ENCODE results near the gene ASB10. TPM values are rescaled to one million over a fixed set of nuclear protein-coding genes. Genes with fewer than 3 reads are reported as not detected.

The ASB10 gene
- total RNA-seq, 1 donor from 2014 or later, result not detected

- Mint-ChIP-seq H3K27ac (ENCODE audit: unreplicated experiment) (no peak overlapping the region), H3K4me1 (ENCODE audit: unreplicated experiment) (peaks cover 9% of the 10 kb centered on the region), H3K27me3 (ENCODE audit: unreplicated experiment) (peaks cover 18% of the 10 kb centered on the region)
These were observed 9.7 kb downstream of the ASB10 start for GRCh38 chr7:151177310-151177709.

GRCh38 chr7:151176401-151176800 lies 10.6 kb downstream of the ASB10 start:
- TF ChIP-seq CTCF (IDR thresholded peaks at IDR 0.05; ENCODE audit: unreplicated experiment), result no peak
- H3K4me1 Mint-ChIP-seq (ENCODE audit: unreplicated experiment), result peaks cover 9% of the 10 kb centered on the region
- peaks cover 10% of the 10 kb centered on the region for H3K36me3 Mint-ChIP-seq (ENCODE audit: low read depth, unreplicated experiment)
- H3K27me3 Mint-ChIP-seq (ENCODE audit: unreplicated experiment), result peaks cover 15% of the 10 kb centered on the region
- no peaks in the 10 kb centered on the region for H3K9me3 Mint-ChIP-seq (ENCODE audit: unreplicated experiment)
- H3K27ac Mint-ChIP-seq (ENCODE audit: unreplicated experiment), result no peak overlapping the region
- DNase-seq (ENCODE audit: low spot score), result no peak
- H3K4me3 Mint-ChIP-seq (ENCODE audit: unreplicated experiment), result peak overlapping the region; percentile 31

More at GRCh38 chr7:151177310-151177709, 9.7 kb downstream of the ASB10 start:
- no peak for DNase-seq (ENCODE audit: low spot score)
- Mint-ChIP-seq H3K4me3 (ENCODE audit: unreplicated experiment) (no peak overlapping the region), H3K36me3 (ENCODE audit: low read depth, unreplicated experiment) (peaks cover 10% of the 10 kb centered on the region), H3K9me3 (ENCODE audit: unreplicated experiment) (no peaks in the 10 kb centered on the region)
- TF ChIP-seq CTCF (IDR thresholded peaks at IDR 0.05; ENCODE audit: unreplicated experiment), result no peak

GRCh38 chr7:151175793-151176311 lies 11.2 kb downstream of the ASB10 start:
- Mint-ChIP-seq H3K27me3 (ENCODE audit: unreplicated experiment) (peaks cover 15% of the 10 kb centered on the region), H3K9me3 (ENCODE audit: unreplicated experiment) (no peaks in the 10 kb centered on the region)

GRCh38 chr7:151175047-151175792 lies 11.8 kb downstream of the ASB10 start:
- no peak for DNase-seq (ENCODE audit: low spot score)
- H3K9me3 Mint-ChIP-seq (ENCODE audit: unreplicated experiment), result no peaks in the 10 kb centered on the region
- no peak overlapping the region for H3K27ac Mint-ChIP-seq (ENCODE audit: unreplicated experiment)
- peaks cover 9% of the 10 kb centered on the region for H3K4me1 Mint-ChIP-seq (ENCODE audit: unreplicated experiment)
- no peak for TF ChIP-seq CTCF (IDR thresholded peaks at IDR 0.05; ENCODE audit: unreplicated experiment)
- no peak overlapping the region for H3K4me3 Mint-ChIP-seq (ENCODE audit: unreplicated experiment)
- H3K36me3 Mint-ChIP-seq (ENCODE audit: low read depth, unreplicated experiment), result peaks cover 10% of the 10 kb centered on the region
- peaks cover 15% of the 10 kb centered on the region for H3K27me3 Mint-ChIP-seq (ENCODE audit: unreplicated experiment)

More at GRCh38 chr7:151175793-151176311, 11.2 kb downstream of the ASB10 start:
- no peak overlapping the region for H3K4me3 Mint-ChIP-seq (ENCODE audit: unreplicated experiment)
- peaks cover 10% of the 10 kb centered on the region for H3K36me3 Mint-ChIP-seq (ENCODE audit: low read depth, unreplicated experiment)
- no peak for TF ChIP-seq CTCF (IDR thresholded peaks at IDR 0.05; ENCODE audit: unreplicated experiment)
- DNase-seq (ENCODE audit: low spot score), result no peak
- no peak overlapping the region for H3K27ac Mint-ChIP-seq (ENCODE audit: unreplicated experiment)
- peaks cover 9% of the 10 kb centered on the region for H3K4me1 Mint-ChIP-seq (ENCODE audit: unreplicated experiment)
